ENCODE results near the gene ALKAL2. TPM values are rescaled to one million over a fixed set of nuclear protein-coding genes. Genes with fewer than 3 reads are reported as not detected.

The ALKAL2 gene
- total and polyA plus RNA-seq, 2 of the 13 experiments (the other 11 are each of a cell fraction or from before 2014, with no cell fraction given) = 0.22 to 1.7 TPM

GRCh38 chr2:249538-250042 lies 38.3 kb downstream of the ALKAL2 start (continued):
- TF ChIP-seq CBX5 (CRISPR knock-in tag; IDR thresholded peaks at IDR 0.05; ENCODE audit: borderline replicate concordance) (peak; percentile 88; the same call in 1 of the 2 replicates), ZNF276 (CRISPR knock-in tag; IDR thresholded peaks at IDR 0.05; ENCODE audit: low read depth) (0 out of 2 replicates have a peak, but pooled peaks have one; percentile 76), NFATC3 (CRISPR knock-in tag; IDR thresholded peaks at IDR 0.05) (no peak), FOXO4 (CRISPR knock-in tag; conservative IDR thresholded peaks at IDR 0.05) (no peak), ZNF839 (CRISPR knock-in tag; IDR thresholded peaks at IDR 0.05; ENCODE audit: borderline replicate concordance) (no peak), MED1 (CRISPR knock-in tag; IDR thresholded peaks at IDR 0.05) (peak; percentile 99), ZNF362 (CRISPR knock-in tag; IDR thresholded peaks at IDR 0.05; ENCODE audit: borderline replicate concordance) (peak; percentile 46; the same call in 1 of the 2 replicates), HMG20A (CRISPR knock-in tag; IDR thresholded peaks at IDR 0.05; ENCODE audit: borderline replicate concordance) (peak; percentile 97), HDAC2 (CRISPR knock-in tag; IDR thresholded peaks at IDR 0.05) (peak; percentile 97), MAFG (CRISPR knock-in tag; IDR thresholded peaks at IDR 0.05) (no peak), TSC22D2 (CRISPR knock-in tag; IDR thresholded peaks at IDR 0.05; ENCODE audit: borderline replicate concordance) (peak; percentile 65; the same call in 1 of the 2 replicates), THAP8 (CRISPR knock-in tag; IDR thresholded peaks at IDR 0.05; ENCODE audit: borderline replicate concordance) (no peak), ZBTB1 (CRISPR knock-in tag; IDR thresholded peaks at IDR 0.05; ENCODE audit: borderline replicate concordance) (peak; percentile 81; the same call in 1 of the 2 replicates), ZNF737 (CRISPR knock-in tag; IDR thresholded peaks at IDR 0.05; ENCODE audit: borderline replicate concordance) (no peak), ZNF577 (CRISPR knock-in tag; IDR thresholded peaks at IDR 0.05; ENCODE audit: borderline replicate concordance, low read depth) (no peak), ZNF530 (CRISPR knock-in tag; IDR thresholded peaks at IDR 0.05; ENCODE audit: low read depth) (no peak), HDAC6 (IDR thresholded peaks at IDR 0.05; ENCODE audit: low read depth, low read length) (no peak), HMGXB3 (CRISPR knock-in tag; IDR thresholded peaks at IDR 0.05; ENCODE audit: borderline replicate concordance) (peak; percentile 79; the same call in 1 of the 2 replicates), ZNF83 (CRISPR knock-in tag; IDR thresholded peaks at IDR 0.05; ENCODE audit: borderline replicate concordance) (0 out of 2 replicates have a peak, but pooled peaks have one; percentile 25), ZNF333 (CRISPR knock-in tag; IDR thresholded peaks at IDR 0.05; ENCODE audit: borderline replicate concordance) (no peak)

Measured in HepG2 (cell line).